GM15510 (cell line): ENCODE results near the gene TNFRSF19.

Experiments used
- POLR2A ChIP-seq: IDR thresholded peaks from 3 replicates; pipeline ENCODE4 v1.6.1; 2011; ENCODE audit warnings: borderline replicate concordance; ENCODE audit not compliant: insufficient read length; ENCODE audit errors: extremely low read depth

TNFRSF19 gene

GRCh38 chr13:23579896-23580683 is 9.9 kb downstream of the TNFRSF19 start:
- no peak for TF ChIP-seq POLR2A

- TF ChIP-seq POLR2A = no peak
Measured at GRCh38 chr13:23580684-23581060, 10.5 kb downstream of the TNFRSF19 start.

- TF ChIP-seq POLR2A = no peak
Measured at GRCh38 chr13:23583491-23583890, 13.3 kb downstream of the TNFRSF19 start.

- no peak for TF ChIP-seq POLR2A
Measured at GRCh38 chr13:23584275-23584674, 14.1 kb downstream of the TNFRSF19 start.

- TF ChIP-seq POLR2A = no peak
Measured at GRCh38 chr13:23586336-23586735, 16.1 kb downstream of the TNFRSF19 start.

- no peak for TF ChIP-seq POLR2A
Measured at GRCh38 chr13:23588666-23589065, 18.5 kb downstream of the TNFRSF19 start.

- TF ChIP-seq POLR2A = no peak
Measured at GRCh38 chr13:23592596-23592995, 22.4 kb downstream of the TNFRSF19 start.

GRCh38 chr13:23593148-23593547 is 22.9 kb downstream of the TNFRSF19 start:
- TF ChIP-seq POLR2A = no peak

GRCh38 chr13:23598369-23598768 is 28.2 kb downstream of the TNFRSF19 start:
- TF ChIP-seq POLR2A = no peak

- TF ChIP-seq POLR2A = no peak
Measured at GRCh38 chr13:23599083-23599925, 29.1 kb downstream of the TNFRSF19 start.

- TF ChIP-seq POLR2A = no peak
Measured at GRCh38 chr13:23600100-23600499, 29.9 kb downstream of the TNFRSF19 start.

GRCh38 chr13:23600534-23600933 is 30.3 kb downstream of the TNFRSF19 start:
- no peak for TF ChIP-seq POLR2A

GRCh38 chr13:23605831-23606230 is 35.6 kb downstream of the TNFRSF19 start:
- no peak for TF ChIP-seq POLR2A

- TF ChIP-seq POLR2A = no peak
Measured at GRCh38 chr13:23608138-23608537, 37.9 kb downstream of the TNFRSF19 start.

- TF ChIP-seq POLR2A = no peak
Measured at GRCh38 chr13:23608701-23609413, 38.6 kb downstream of the TNFRSF19 start.
